Immature natural killer cell (primary cell): Measurements from ENCODE around the gene GOLGA3. TPM values are rescaled to one million over a fixed set of nuclear protein-coding genes. Genes with fewer than 3 reads are reported as not detected.
"Not testable (repeated sequence)": the region's sequence is repeated elsewhere in the genome, so short reads cannot be mapped to it uniquely, and the experiment has no call there.

ENCODE experiments used
- DNase-seq, 3 donors: peaks; one replicate each; pipeline ENCODE4 v3.0.0; 2022; ENCODE audit warnings: mixed read lengths in 1 of 3
- H3K27ac Mint-ChIP-seq, 6 donors: one replicate each; pipeline ENCODE4 v1.8.0; 2020; ENCODE audit warnings: mixed read lengths in 6 of 6, mild to moderate bottlenecking in 5 of 6, inconsistent platforms in 4 of 6, moderate library complexity in 3 of 6
- H3K27me3 Mint-ChIP-seq, 3 donors: one replicate each; pipeline ENCODE4 v1.8.0; 2020 to 2021; ENCODE audit warnings: low read depth in 3 of 3, mild to moderate bottlenecking in 3 of 3, mixed read lengths in 3 of 3, moderate library complexity in 3 of 3, inconsistent platforms in 1 of 3
- H3K36me3 Mint-ChIP-seq, 3 donors: one replicate each; pipeline ENCODE4 v1.8.0; 2020; ENCODE audit warnings: mixed read lengths in 3 of 3, inconsistent platforms in 2 of 3, mild to moderate bottlenecking in 2 of 3
- H3K4me1 Mint-ChIP-seq, 2 donors: one replicate each; pipeline ENCODE4 v1.8.0; 2020; ENCODE audit warnings: inconsistent platforms in 2 of 2, mild to moderate bottlenecking in 2 of 2, mixed read lengths in 2 of 2, moderate library complexity in 1 of 2
- H3K4me3 Mint-ChIP-seq, 5 donors: one replicate each; pipeline ENCODE4 v1.8.0; 2020; ENCODE audit warnings: mild to moderate bottlenecking in 5 of 5, mixed read lengths in 5 of 5, inconsistent platforms in 3 of 5, moderate library complexity in 3 of 5
- H3K9me3 Mint-ChIP-seq, 6 donors: one replicate each; pipeline ENCODE4 v1.8.0; 2020; ENCODE audit warnings: mild to moderate bottlenecking in 6 of 6, mixed read lengths in 6 of 6, inconsistent platforms in 4 of 6, moderate library complexity in 3 of 6
- polyA plus RNA-seq, 3 donors: library from polyadenylated mRNA; unstranded; fragments of 300-500 nt; fragmentation: Illumina TruSeq; gene quantifications; one replicate each; pipeline ENCODE4 v1.2.3, GENCODE V29; 2021

The GOLGA3 gene
- polyA plus RNA-seq, 3 donors from 2014 or later, result 0.69 to 21.9 (median 3.8) TPM

GRCh38 chr12:132818562-132818961 is 10.1 kb downstream of the GOLGA3 start:
- peak overlapping the region; percentile 45 to 94 (median 87) for H3K27ac Mint-ChIP-seq
- H3K36me3 Mint-ChIP-seq, result peaks cover 4 to 21% (median 16%) of the 10 kb centered on the region in 3 donors
- H3K4me1 Mint-ChIP-seq, result peaks cover 13 to 19% of the 10 kb centered on the region in 2 donors
- H3K4me3 Mint-ChIP-seq, result peak overlapping the region; percentile 13 to 85 (median 56)
- DNase-seq, result peak; percentile 55 to 59 (median 56)
- peaks cover 0 to 1% (median 0%) of the 10 kb centered on the region in 6 donors for H3K9me3 Mint-ChIP-seq
- peaks cover 0 to 6% (median 6%) of the 10 kb centered on the region in 3 donors for H3K27me3 Mint-ChIP-seq

- H3K27ac Mint-ChIP-seq, result no peak overlapping the region
- H3K4me1 Mint-ChIP-seq, result peaks cover 20 to 26% of the 10 kb centered on the region in 2 donors
- no peak for DNase-seq
- H3K4me3 Mint-ChIP-seq, result no peak overlapping the region
- H3K36me3 Mint-ChIP-seq, result peaks cover 18 to 34% (median 21%) of the 10 kb centered on the region in 3 donors
- H3K27me3 Mint-ChIP-seq, result peaks cover 0 to 6% (median 6%) of the 10 kb centered on the region in 3 donors
- peaks cover 0 to 1% (median 0%) of the 10 kb centered on the region in 6 donors for H3K9me3 Mint-ChIP-seq
Observed at GRCh38 chr12:132814232-132814631, 14.4 kb downstream of the GOLGA3 start.

GRCh38 chr12:132813443-132813842 is 15.2 kb downstream of the GOLGA3 start:
- H3K36me3 Mint-ChIP-seq, result peaks cover 14 to 34% (median 22%) of the 10 kb centered on the region in 3 donors
- peaks cover 0 to 1% (median 0%) of the 10 kb centered on the region in 6 donors for H3K9me3 Mint-ChIP-seq
- DNase-seq, result no peak
- H3K4me3 Mint-ChIP-seq, result no peak overlapping the region
- peak overlapping the region in 1 of 6 donors; percentile 0 for H3K27ac Mint-ChIP-seq
- H3K27me3 Mint-ChIP-seq, result peaks cover 0 to 7% (median 6%) of the 10 kb centered on the region in 3 donors
- peaks cover 14 to 20% of the 10 kb centered on the region in 2 donors for H3K4me1 Mint-ChIP-seq

GRCh38 chr12:132812631-132813305 is 15.9 kb downstream of the GOLGA3 start:
- peak overlapping the region in 5 of 6 donors; percentile 0 to 45 (median 24) for H3K27ac Mint-ChIP-seq
- DNase-seq, result peak in 2 of 3 donors; percentile 17 to 25
- peaks cover 14 to 29% (median 16%) of the 10 kb centered on the region in 3 donors for H3K36me3 Mint-ChIP-seq
- H3K4me3 Mint-ChIP-seq, result peak overlapping the region in 2 of 5 donors; percentile 32 to 45
- no peaks in the 10 kb centered on the region for H3K9me3 Mint-ChIP-seq
- H3K4me1 Mint-ChIP-seq, result peaks cover 8 to 13% of the 10 kb centered on the region in 2 donors
- peaks cover 0 to 3% (median 3%) of the 10 kb centered on the region in 3 donors for H3K27me3 Mint-ChIP-seq

- not testable (repeated sequence) for H3K27ac Mint-ChIP-seq, H3K9me3 Mint-ChIP-seq, H3K27me3 Mint-ChIP-seq, DNase-seq, H3K4me3 Mint-ChIP-seq
- peaks cover 9 to 13% of the 10 kb centered on the region in 2 donors for H3K4me1 Mint-ChIP-seq
- peaks cover 12 to 40% (median 21%) of the 10 kb centered on the region in 3 donors for H3K36me3 Mint-ChIP-seq
Observed at GRCh38 chr12:132809391-132809790, 19.3 kb downstream of the GOLGA3 start.

- Mint-ChIP-seq H3K4me3 (no peak overlapping the region), H3K9me3 (no peaks in the 10 kb centered on the region), H3K36me3 (peaks cover 12 to 40% (median 21%) of the 10 kb centered on the region in 3 donors), H3K27ac (peak overlapping the region in 1 of 6 donors; percentile 60), H3K27me3 (peaks cover 0 to 3% (median 1%) of the 10 kb centered on the region in 3 donors), H3K4me1 (peaks cover 5% of the 10 kb centered on the region in 2 donors)
- DNase-seq, result no peak
Observed at GRCh38 chr12:132807295-132808092, 21.2 kb downstream of the GOLGA3 start.

GRCh38 chr12:132806857-132807256 is 21.8 kb downstream of the GOLGA3 start:
- no peaks in the 10 kb centered on the region for H3K9me3 Mint-ChIP-seq
- no peak for DNase-seq
- peaks cover 0 to 1% of the 10 kb centered on the region in 2 donors for H3K4me1 Mint-ChIP-seq
- peaks cover 0 to 3% (median 1%) of the 10 kb centered on the region in 3 donors for H3K27me3 Mint-ChIP-seq
- peak overlapping the region in 1 of 6 donors; percentile 60 for H3K27ac Mint-ChIP-seq
- no peak overlapping the region for H3K4me3 Mint-ChIP-seq
- H3K36me3 Mint-ChIP-seq, result peaks cover 12 to 39% (median 17%) of the 10 kb centered on the region in 3 donors

- H3K36me3 Mint-ChIP-seq, result peaks cover 16 to 53% (median 17%) of the 10 kb centered on the region in 3 donors
- H3K4me3 Mint-ChIP-seq, result no peak overlapping the region
- H3K27ac Mint-ChIP-seq, result no peak overlapping the region
- H3K4me1 Mint-ChIP-seq, result peaks cover 0 to 1% of the 10 kb centered on the region in 2 donors
- no peak for DNase-seq
- H3K27me3 Mint-ChIP-seq, result peaks cover 0 to 3% (median 1%) of the 10 kb centered on the region in 3 donors
- no peaks in the 10 kb centered on the region for H3K9me3 Mint-ChIP-seq
Observed at GRCh38 chr12:132804426-132804861, 24.2 kb downstream of the GOLGA3 start.

- Mint-ChIP-seq H3K27ac (no peak overlapping the region), H3K4me3 (no peak overlapping the region), H3K36me3 (peaks cover 15 to 52% (median 16%) of the 10 kb centered on the region in 3 donors), H3K27me3 (peaks cover 0 to 2% (median 1%) of the 10 kb centered on the region in 3 donors), H3K9me3 (no peaks in the 10 kb centered on the region), H3K4me1 (peaks cover 0 to 1% of the 10 kb centered on the region in 2 donors)
- DNase-seq, result no peak
Observed at GRCh38 chr12:132803888-132804287, 24.8 kb downstream of the GOLGA3 start.

- DNase-seq, result no peak
- H3K4me3 Mint-ChIP-seq, result no peak overlapping the region
- H3K9me3 Mint-ChIP-seq, result no peaks in the 10 kb centered on the region
- H3K27me3 Mint-ChIP-seq, result no peaks in the 10 kb centered on the region
- H3K27ac Mint-ChIP-seq, result no peak overlapping the region
- peaks cover 0 to 1% of the 10 kb centered on the region in 2 donors for H3K4me1 Mint-ChIP-seq
- peaks cover 12 to 48% (median 16%) of the 10 kb centered on the region in 3 donors for H3K36me3 Mint-ChIP-seq
Observed at GRCh38 chr12:132803125-132803524, 25.5 kb downstream of the GOLGA3 start.

- peaks cover 0 to 1% of the 10 kb centered on the region in 2 donors for H3K4me1 Mint-ChIP-seq
- DNase-seq, result no peak
- no peaks in the 10 kb centered on the region for H3K27me3 Mint-ChIP-seq
- no peak overlapping the region for H3K4me3 Mint-ChIP-seq
- H3K27ac Mint-ChIP-seq, result no peak overlapping the region
- H3K36me3 Mint-ChIP-seq, result peaks cover 10 to 49% (median 15%) of the 10 kb centered on the region in 3 donors
- no peaks in the 10 kb centered on the region for H3K9me3 Mint-ChIP-seq
Observed at GRCh38 chr12:132801741-132802140, 26.9 kb downstream of the GOLGA3 start.

- no peaks in the 10 kb centered on the region for H3K4me1 Mint-ChIP-seq
- H3K4me3 Mint-ChIP-seq, result no peak overlapping the region
- peaks cover 9 to 41% (median 9%) of the 10 kb centered on the region in 3 donors for H3K36me3 Mint-ChIP-seq
- H3K27ac Mint-ChIP-seq, result no peak overlapping the region
- H3K9me3 Mint-ChIP-seq, result no peaks in the 10 kb centered on the region
- DNase-seq, result no peak
- H3K27me3 Mint-ChIP-seq, result no peaks in the 10 kb centered on the region
Observed at GRCh38 chr12:132798836-132799235, 29.8 kb downstream of the GOLGA3 start.

GRCh38 chr12:132797820-132798570 is 30.7 kb downstream of the GOLGA3 start:
- Mint-ChIP-seq H3K4me1 (no peaks in the 10 kb centered on the region), H3K27me3 (no peaks in the 10 kb centered on the region), H3K36me3 (peaks cover 5 to 38% (median 9%) of the 10 kb centered on the region in 3 donors), H3K4me3 (no peak overlapping the region), H3K9me3 (no peaks in the 10 kb centered on the region), H3K27ac (no peak overlapping the region)
- DNase-seq, result no peak
